ENCODE measurements around the gene ZNF48. TPM values are rescaled to one million over a fixed set of nuclear protein-coding genes. Genes with fewer than 3 reads are reported as not detected.

Gene ZNF48
- total RNA-seq, 1 experiment from 2014 or later, result 6.3 TPM

DNA sequence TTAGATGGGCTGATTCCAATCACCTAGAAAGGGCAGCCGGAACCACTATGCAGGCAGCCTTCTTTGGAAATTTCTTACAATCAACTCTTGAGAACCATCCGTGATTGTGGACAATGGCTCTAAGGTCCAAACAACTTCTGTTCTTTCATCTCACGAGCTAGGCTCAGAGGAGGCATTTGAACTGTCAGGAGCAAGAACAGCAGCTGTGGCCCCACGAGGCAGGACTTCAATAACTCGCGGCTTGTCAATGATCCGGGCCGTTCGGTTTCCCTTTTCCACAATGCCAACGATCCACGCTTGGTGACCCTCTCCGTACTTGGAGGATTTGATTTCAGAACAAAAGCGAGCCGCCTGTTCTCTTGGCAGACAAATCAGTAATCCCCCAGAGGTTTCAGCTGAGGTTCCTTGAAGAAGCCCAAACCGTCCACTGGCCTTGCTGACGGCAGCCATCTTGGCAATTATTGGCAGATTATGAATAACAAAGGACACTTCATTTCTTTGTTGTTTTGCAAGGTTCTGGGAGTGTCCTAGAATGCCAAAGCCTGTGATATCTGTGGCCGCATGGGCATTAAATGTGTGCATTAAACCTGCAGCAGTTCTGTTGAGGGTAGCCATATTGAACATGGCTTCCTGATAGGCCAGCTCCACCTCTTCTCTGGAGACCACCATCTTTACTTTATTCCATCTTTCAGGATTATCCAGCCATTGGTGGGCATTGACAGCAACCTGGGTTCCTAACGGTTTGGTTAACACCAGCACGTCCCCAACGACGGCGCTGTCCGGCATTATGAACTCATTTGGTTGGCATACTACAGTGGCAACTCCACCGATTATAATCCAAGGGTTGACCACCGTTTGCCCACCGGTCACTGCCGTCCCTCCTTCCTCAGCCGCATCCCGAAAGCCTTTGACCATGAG is 49.3 kb downstream of the ZNF48 start:
- no peak for DNase-seq (ENCODE audit: low read depth)

GRCh38 chr16:30445149-30445407 is 49.9 kb downstream of the ZNF48 start:
- DNase-seq (ENCODE audit: low read depth), result no peak

DNA sequence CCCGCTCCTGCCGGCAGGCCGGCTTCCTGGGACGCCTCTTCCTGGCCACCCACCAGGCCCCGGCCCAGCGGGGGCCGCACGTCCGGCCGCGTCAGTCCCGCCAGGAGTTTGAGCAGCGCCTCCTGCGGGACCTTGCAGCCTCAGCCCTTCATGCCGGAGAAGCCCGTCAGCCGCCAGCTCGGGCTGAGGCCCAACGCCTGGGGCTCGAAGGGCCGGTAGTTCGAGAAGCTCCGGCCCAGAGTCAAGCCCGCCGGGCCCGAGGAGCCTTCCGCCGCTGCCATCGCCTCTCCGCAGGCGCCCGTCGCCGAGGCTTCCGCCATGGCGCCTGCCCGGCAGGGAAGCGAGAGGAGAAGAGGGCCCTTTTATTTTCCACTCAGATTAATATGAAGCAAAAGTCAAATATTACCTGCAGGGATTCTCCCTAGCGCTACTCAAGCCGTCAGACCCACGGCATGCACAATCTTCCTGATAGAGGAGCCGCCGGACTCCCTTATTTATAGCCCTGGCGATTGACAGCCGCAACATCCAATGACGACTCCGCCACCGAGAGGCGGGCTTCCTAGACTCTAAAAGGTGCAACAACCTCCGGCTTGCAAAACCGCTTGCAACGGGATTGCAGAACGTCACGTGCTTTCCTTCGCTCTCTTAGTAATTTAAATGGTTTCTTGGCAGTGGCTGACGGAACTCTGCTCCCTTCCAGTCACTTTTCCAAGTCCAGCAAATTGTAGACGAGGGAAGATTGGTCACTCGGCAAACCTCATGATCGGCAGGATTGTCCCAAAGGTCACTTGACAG is 50.4 kb downstream of the ZNF48 start, which contains the start of gene SEPHS2:
Gene SEPHS2, minus strand, starts transcription at position 467 of the 795 bp plus-strand sequence. Its CDS starts 147 bp downstream, at position 320.
- DNase-seq (ENCODE audit: low read depth), result peak; percentile 94

DNA sequence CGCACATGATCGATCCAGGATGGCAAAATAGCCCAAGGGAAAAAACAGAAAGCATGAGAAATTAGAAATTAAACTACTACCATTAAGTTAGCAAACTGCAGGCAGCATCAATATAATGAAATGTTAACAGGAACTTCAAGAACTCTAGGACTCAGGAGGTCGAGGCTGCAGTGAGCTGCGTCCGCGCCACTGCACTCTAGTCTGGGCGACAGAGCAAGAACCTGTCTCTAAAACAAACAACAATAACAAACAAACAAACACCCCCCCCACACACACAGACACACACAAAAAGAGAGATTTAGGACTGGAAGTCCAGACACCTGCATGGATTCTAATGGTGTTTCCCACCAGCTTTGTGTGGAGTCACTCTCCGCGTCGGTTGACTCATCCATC is 51.0 kb downstream of the ZNF48 start:
- no peak for DNase-seq (ENCODE audit: low read depth)

DNA sequence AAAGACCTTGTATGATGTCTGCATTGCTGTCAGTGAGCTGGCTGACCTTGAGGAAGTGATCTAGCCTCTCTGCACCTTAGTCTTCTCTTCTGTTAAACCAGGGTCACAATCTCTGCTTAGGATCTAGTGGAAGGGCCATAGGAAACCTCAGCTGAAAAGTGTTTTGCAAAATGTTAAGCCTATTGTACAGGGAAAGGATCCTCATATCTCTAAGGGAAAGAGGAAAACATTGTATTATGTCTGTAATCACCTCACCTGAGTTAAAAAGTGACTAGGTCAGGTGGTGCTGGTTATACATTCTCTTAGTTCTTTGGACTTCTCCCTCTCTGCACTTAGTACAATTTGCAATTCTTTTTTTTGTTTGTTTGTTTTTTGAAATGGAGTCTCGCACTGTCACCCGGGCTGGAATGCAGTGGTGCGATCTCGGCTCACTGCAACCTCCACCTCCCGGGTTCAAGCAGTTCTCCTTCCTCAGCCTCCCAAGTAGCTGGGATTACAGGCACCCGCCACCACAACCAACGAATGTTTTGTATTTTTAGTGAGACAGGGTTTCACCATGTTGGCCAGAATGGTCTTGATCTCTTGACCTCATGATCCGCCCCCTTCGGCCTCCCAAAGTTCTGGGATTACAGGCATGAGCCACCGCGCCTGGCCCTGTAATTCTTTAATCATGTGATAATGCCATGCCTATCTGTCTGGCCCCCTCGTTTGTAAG is 52.4 kb downstream of the ZNF48 start:
- DNase-seq (ENCODE audit: low read depth), result no peak

DNA sequence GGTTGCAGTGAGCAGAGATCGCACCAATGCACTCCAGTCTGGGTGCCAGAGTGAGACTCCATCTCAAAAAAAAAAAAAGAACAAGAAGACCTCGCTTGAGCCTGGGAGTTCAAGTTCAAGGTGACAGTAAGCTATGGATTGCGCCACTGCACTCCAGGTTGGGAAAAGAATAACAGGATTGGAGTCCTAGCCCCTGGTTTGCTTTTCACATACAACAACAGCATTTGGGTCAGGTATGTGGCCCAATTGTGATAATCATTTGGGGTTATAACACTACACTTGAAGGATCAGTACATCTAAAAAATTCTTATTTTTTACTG is 53.9 kb downstream of the ZNF48 start:
- no peak for DNase-seq (ENCODE audit: low read depth)

Other genes starting within 250 kb of the ZNF48 start
- gene CORO1A, start 211.8 kb upstream of the ZNF48 start, total RNA-seq (2014; rRNA removed; shearing (Covaris generic)), result 4.3 and 25.4 TPM in 2 replicates
- 1,051 and 1,320 TPM in 2 replicates for gene BOLA2B, start 201.8 kb upstream of the ZNF48 start, total RNA-seq (2014; rRNA removed; shearing (Covaris generic))
- 48.1 and 67.8 TPM in 2 replicates for gene SLX1A, start 201.5 kb upstream of the ZNF48 start, total RNA-seq (2014; rRNA removed; shearing (Covaris generic))
- gene SULT1A3, start 196.2 kb upstream of the ZNF48 start, total RNA-seq (2014; rRNA removed; shearing (Covaris generic)), result 4.9 and 12.8 TPM in 2 replicates
- 0.86 and 1.1 TPM in 2 replicates for gene NPIPB13, start 146.9 kb upstream of the ZNF48 start, total RNA-seq (2014; rRNA removed; shearing (Covaris generic))
- 63.1 and 64.5 TPM in 2 replicates for gene CD2BP2, start 40.1 kb upstream of the ZNF48 start, total RNA-seq (2014; rRNA removed; shearing (Covaris generic))
- 26.2 and 27.1 TPM in 2 replicates for gene TBC1D10B, start 24.9 kb upstream of the ZNF48 start, total RNA-seq (2014; rRNA removed; shearing (Covaris generic))
- gene MYL11, start 20.6 kb upstream of the ZNF48 start, total RNA-seq (2014; rRNA removed; shearing (Covaris generic)), result not detected in 2 replicates
- gene SEPTIN1, start 12.9 kb upstream of the ZNF48 start, total RNA-seq (2014; rRNA removed; shearing (Covaris generic)), result not detected in 2 replicates
- 13.8 and 19.7 TPM in 2 replicates for gene ZNF771, start 12.2 kb downstream of the ZNF48 start, total RNA-seq (2014; rRNA removed; shearing (Covaris generic))
- 27.3 and 30.3 TPM in 2 replicates for gene DCTPP1, start 34.6 kb downstream of the ZNF48 start, total RNA-seq (2014; rRNA removed; shearing (Covaris generic))
- gene SEPHS2, start 50.5 kb downstream of the ZNF48 start, total RNA-seq (2014; rRNA removed; shearing (Covaris generic)), result 5.0 and 6.4 TPM in 2 replicates
- gene ITGAL, start 77.3 kb downstream of the ZNF48 start, total RNA-seq (2014; rRNA removed; shearing (Covaris generic)), result not detected in 2 replicates
- 16.7 and 19.2 TPM in 2 replicates for gene ZNF768, start 131.1 kb downstream of the ZNF48 start, total RNA-seq (2014; rRNA removed; shearing (Covaris generic))
- 5.5 and 6.9 TPM in 2 replicates for gene ZNF747, start 139.4 kb downstream of the ZNF48 start, total RNA-seq (2014; rRNA removed; shearing (Covaris generic))
- gene ZNF764, start 163.0 kb downstream of the ZNF48 start, total RNA-seq (2014; rRNA removed; shearing (Covaris generic)), result 3.3 and 4.4 TPM in 2 replicates
- gene ZNF688, start 176.3 kb downstream of the ZNF48 start, total RNA-seq (2014; rRNA removed; shearing (Covaris generic)), result 7.1 and 15.5 TPM in 2 replicates
- gene ZNF785, start 190.3 kb downstream of the ZNF48 start, total RNA-seq (2014; rRNA removed; shearing (Covaris generic)), result 2.7 and 6.2 TPM in 2 replicates
- gene ZNF689, start 215.0 kb downstream of the ZNF48 start, total RNA-seq (2014; rRNA removed; shearing (Covaris generic)), result 7.3 and 7.5 TPM in 2 replicates

Data from Daoy (cell line).